Activated CD4-positive, alpha-beta T cell treated with anti-CD3 and anti-CD28 coated beads for 1 hour (primary cell): ENCODE measurements around the gene EEF1AKMT1.

Experiments
- DNase-seq: peaks from one replicate; pipeline ENCODE4 v3.0.0-alpha.2; 2020

EEF1AKMT1 gene

DNA sequence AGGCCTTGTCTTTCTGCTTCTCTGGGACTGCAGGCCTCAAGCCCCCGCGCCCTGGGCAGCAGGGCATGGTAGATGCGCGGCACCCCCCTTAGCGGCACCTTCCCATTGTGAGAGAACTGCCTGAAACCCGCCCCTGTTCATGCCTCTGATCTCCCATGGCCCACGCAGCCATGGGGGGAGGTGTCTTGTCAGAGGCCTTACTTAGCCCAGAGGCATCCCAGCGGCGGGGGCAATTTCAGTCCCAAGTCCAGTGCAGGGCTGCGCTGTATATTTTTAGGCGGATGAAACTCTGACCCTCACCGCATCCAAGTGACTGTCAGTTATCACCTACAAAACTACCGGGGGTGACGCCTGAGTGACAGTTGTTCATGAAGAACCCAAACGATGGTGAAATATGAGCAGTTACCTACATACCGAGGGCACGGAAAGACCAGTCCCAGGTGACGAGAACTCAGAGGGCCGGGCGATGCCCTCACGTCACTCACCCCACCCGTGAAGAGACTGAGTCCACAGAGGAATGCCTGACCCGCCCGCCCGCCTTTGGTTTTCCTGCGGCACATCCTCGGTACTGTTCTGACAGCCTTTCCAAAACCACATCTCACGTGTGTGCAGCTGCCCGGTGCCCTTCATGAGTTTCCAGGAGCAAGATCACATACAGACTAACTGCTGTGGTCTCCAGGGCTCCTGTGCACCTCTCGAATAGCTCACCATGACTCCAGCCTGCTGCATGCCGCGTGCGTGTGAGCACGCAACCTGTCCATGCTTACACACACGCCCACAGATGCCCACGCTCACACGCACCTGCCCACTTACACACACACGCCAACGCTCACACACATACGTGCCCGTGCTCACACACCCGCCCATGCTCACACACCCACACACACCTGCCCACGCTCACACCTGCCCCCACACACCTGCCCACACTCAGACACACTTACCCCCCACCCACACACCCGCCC is 55.9 kb downstream of the EEF1AKMT1 start:
- DNase-seq = no peak

DNA sequence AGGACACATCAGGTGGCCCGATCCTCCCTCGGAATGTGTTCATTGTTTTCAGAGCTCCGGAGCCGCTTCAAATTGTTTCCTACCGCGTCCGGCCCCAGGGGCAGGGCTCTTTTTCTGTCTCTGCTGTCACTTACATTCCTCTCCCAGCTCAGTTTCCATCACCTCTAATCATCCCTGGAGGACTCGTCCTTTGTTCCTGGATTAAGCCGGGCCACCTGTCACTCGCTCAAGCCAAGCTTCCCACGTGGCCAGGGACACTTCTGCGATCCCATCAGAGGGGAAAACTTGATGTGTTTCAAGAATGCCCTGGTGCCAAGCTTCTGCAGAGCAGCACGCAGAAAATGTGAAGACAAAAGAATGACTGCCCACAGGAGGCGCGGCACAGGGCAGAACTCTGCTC is 56.8 kb downstream of the EEF1AKMT1 start:
- no peak for DNase-seq

- DNase-seq = no peak
Measured at GRCh38 chr13:20715330-20715712, 58.4 kb downstream of the EEF1AKMT1 start.

GRCh38 chr13:20714563-20715329 is 59.0 kb downstream of the EEF1AKMT1 start:
- no peak for DNase-seq

- no peak for DNase-seq
Measured at GRCh38 chr13:20714161-20714560, 59.6 kb downstream of the EEF1AKMT1 start.

- no peak for DNase-seq
Measured at GRCh38 chr13:20713751-20714150, 60.0 kb downstream of the EEF1AKMT1 start.

DNA sequence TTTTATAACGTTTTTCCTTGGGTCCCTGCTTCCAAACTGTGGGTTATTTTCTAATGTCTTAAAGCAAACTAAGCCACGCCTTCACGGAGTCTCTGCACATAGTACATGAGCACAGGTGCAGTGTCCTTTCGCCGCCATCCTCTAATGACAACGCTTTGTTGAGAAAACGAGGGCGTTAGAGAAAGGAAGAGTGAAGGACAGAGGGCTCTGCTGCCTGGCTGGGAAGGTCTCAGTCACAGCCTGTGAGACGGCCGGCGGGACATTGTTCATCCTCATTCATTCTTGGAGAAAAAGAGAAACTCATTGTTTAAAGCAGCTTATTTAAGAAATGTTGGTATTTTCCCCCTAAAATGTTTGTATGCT is 60.8 kb downstream of the EEF1AKMT1 start:
- no peak for DNase-seq

DNA sequence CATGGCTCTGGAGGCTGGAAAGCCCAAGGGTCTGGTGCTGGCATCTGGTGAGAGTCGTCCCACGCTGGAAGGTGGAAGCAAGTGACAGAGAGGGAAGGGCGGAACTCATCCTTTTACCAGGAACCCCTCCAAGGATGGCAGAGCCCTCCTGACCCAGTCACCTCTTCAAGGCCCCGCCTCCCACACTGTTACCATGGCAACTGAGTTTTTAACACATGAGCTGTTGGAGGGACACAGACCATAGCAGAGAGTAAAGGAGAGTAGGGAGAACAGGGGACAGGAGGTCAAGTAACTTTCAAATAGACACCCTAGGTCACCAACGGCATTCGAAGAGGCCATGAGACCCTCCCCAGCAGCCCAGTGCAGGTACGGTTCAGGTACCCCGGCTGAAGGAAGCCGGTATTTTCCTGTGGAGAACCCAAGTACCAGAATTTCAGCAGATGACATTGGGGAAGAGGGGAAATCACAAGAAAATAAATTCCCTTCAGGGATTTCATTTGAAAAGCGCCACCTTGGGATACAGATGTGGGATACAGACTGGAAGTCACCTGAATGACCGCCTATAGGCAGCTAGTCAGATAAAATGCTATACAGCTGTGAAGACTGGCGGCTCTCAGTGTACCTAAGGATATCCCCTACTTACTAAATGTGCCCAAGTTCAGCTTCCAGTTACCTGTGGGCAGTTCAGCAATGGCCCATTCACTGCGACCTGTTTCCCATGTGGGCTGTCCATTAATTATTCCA is 62.3 kb downstream of the EEF1AKMT1 start:
- DNase-seq = no peak

- DNase-seq = no peak
Measured at GRCh38 chr13:20709782-20710181, 64.0 kb downstream of the EEF1AKMT1 start.

DNA sequence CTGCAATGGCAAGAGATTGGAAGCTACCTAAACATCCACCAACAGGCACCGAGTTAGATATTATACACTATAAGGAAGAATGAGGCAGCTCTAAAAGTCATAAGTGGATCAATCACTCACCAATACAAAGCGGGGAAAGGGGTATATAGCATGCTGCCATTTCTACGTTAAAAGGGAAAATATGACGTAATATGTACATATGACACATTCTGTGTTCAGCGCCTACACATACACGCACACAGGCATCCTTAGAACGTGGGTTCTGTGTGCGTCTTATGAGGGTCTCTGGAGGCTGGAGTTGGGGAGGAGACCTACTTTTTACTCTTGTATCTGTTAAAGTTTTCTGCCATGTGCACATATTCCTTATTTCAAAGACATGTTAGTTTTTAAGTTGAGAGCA is 64.4 kb downstream of the EEF1AKMT1 start:
- no peak for DNase-seq

DNA sequence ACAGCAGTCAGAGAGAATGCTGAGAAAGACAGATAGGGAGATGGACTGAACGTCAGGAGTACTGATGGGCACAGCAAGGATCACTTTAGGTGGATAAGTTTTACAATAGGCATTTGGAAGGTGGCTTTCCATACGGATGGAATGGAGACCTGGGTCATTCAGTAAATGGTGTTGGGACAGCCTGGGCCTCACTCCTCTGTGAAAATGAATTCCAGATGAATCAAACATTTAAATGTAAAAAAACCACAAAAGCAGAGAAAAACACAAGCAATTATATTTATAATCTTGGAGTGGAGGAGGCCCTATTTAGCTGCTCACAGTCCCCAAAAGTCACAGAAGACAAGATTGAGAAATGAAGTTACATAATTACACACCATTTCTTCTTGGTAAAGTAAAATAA is 65.5 kb downstream of the EEF1AKMT1 start:
- DNase-seq = no peak

DNA sequence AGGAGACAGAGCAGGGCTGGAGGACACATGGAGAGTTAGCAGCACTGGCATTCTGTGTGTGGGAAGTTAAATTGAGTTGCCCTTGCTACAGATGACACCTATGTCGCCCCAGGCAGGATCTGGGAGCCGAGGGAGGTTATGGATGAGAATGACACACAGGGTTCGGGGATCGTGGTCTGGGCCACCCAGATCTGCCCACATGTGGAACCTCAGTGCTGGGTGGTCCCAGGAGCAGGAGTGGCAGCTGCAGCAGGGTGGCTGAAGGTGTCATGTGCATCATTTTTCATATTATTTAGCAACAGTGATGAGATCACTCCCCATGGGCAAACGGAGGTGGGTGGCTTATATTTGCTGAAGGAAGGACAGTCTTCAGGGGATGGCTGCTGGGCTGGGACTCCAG is 67.1 kb downstream of the EEF1AKMT1 start:
- DNase-seq = no peak

DNA sequence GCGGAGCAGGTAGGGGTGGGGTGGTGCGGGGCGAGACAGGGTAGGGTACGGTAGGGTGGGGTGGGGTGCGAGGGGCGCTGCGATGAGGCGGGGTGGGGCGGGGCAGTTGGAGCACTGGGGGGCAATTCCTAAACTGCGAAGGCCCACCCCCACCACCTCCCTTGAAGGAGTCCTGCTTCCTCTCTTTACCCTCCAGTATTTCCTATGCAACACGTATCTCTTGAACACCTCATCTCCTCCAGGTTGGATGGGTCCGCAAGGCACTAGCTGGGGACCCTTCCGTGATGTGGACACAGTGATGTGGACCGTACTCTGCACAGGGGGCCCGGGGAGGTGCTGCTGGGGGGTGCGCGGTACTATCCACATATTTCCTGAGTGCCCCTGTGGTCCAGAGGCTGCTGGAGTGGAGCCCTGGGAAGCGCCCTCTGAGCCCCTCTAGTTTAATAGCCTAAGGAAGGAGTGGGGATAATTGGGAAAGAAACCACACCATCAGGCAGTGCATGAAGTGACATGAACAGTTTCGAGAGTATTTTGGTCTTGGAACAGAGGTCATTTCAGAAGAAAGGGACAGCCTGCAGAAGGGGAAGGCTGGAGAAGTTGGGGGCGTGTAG is 69.2 kb downstream of the EEF1AKMT1 start:
- no peak for DNase-seq

DNA sequence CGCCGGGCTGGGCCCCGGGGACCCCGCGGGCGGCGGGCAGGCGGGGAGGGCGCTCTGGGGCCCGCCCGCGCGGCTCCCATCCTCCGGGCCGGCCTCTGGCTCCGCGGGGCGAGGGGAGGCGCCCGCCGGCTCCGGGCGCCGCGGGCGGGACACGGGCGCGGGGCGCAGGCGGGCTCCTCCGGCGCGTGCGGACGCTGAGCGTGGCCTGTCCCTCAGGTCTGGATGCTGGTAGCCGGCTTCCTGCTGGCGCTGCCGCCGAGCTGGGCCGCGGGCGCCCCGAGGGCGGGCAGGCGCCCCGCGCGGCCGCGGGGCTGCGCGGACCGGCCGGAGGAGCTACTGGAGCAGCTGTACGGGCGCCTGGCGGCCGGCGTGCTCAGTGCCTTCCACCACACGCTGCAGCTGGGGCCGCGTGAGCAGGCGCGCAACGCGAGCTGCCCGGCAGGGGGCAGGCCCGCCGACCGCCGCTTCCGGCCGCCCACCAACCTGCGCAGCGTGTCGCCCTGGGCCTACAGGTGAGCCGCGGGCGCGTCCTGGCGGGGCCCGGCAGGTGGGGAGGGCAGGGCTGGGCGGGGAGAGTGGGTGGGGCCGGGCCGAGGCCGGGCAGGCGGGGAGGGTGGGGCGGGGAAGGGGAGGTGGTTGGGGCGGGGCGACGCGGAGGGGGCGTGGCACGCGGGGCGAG is 69.8 kb downstream of the EEF1AKMT1 start:
- peak; percentile 55 for DNase-seq

GRCh38 chr13:20702915-20703779 is 70.6 kb downstream of the EEF1AKMT1 start, which contains the start of gene IL17D:
Gene IL17D, plus strand, starts transcription at chr13:20703699. Its CDS starts 303 bp downstream, at chr13:20704002.
- no peak for DNase-seq

GRCh38 chr13:20702530-20702914 is 71.2 kb downstream of the EEF1AKMT1 start:
- DNase-seq = no peak

- DNase-seq = no peak
Measured at GRCh38 chr13:20701461-20701860, 72.3 kb downstream of the EEF1AKMT1 start.

DNA sequence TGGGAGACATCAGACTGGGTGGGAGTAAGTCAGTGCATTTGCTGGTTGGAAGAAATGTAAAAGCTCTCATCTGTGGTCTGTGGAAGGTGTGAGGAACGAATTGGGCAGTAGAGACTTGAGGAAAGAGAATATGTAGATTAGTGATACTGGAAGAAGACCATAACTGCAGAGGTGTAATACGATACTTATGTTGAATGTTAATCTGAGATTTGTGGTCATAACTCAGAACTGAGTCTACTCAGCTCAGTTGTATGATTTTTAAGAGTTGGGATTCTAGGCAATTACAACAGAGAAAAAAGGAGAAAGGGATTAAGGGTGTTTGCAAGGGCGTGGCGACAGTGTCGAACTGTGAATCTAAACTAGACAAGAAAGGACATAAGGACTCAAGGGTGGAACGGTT is 73.5 kb downstream of the EEF1AKMT1 start:
- DNase-seq = no peak

- no peak for DNase-seq
Measured at GRCh38 chr13:20699715-20700114, 74.0 kb downstream of the EEF1AKMT1 start.

DNA sequence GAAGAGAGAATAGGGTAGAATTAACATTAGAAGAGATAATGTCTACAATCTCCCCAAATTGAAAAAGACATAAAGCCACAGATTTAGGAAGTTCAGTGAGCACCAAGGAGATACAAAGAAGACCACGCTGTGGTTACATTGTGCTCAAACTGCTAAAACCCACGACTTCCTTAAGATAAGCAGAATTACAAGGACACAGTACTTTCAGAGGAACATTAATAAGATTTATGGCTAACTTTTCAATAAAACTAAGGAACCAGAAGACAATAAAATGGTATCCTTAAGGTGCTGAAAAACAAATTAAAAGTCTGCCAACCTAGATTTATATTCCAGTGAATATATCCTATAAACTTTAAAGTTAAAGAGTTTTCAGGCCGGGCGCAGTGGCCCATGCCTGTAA is 77.7 kb downstream of the EEF1AKMT1 start:
- no peak for DNase-seq

DNA sequence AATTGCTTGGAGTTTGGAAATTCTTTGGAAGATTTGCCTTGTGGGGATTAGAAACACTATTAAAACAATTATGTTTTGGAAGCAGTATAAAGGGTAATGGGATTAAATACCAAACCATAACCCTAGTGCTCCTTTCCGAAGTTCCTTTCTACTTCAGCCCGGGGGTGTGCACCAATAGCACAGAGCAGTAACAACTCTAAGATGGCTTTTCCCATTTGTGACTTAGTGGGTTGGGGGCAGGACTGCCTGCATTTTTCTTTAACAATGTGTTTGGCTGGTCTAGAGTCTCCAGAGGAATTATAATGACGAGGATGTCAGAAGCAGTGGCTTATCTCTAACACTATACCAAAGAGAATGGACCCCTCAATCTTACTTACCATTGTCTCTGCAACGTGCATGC is 82.1 kb downstream of the EEF1AKMT1 start:
- no peak for DNase-seq
